ENCODE measurements around the gene KRT4. TPM values are rescaled to one million over a fixed set of nuclear protein-coding genes. Genes with fewer than 3 reads are reported as not detected.

KRT4 gene
- 2.6 to 3.6 TPM (median 3.0 TPM) in 5 replicates for total RNA-seq (2022; extraction: Qiagen RNA extraction)

DNA sequence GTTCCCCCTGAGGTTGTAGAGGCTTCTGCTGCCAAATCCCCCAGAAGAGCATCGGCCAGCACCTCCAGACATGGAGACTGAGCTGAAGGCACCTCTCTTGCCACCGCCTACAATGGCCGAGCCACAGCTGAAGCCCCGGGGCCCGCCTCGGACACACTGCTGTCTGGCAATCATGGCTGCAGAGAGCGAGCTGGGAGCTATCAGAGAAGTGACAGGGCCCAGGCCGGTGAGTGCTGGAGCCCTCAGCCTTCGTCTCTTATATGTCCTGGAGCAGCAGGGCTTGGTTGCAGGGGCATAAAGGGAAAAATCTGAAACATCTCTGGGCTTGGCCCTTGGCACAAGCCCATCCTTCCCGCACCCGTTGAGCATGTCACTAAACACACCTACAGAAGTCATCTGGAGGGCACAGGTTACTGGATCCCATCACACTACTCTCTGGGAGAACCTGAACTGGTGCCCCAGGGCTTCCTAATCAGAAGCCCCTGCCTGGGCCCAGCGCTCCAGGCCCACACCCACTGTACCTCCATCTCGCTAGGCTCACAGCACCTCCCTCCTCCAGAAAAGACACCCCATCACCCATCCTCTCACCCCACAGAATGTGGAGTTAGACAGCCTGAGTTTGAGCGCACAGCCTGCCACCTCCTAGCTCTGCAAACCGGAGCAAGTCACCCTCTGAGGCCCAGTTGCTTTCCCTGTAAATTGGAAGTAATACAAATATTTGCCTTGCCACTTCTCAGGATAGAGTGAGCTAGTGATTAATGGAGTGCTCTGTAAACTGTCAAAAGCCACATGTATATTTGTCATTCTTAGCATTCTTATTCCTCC is at the start of gene KRT4:
KRT4 (minus strand) TSS at position 232 of the 825 bp plus-strand sequence; CDS start at position 174, 58 bp downstream.

DNA sequence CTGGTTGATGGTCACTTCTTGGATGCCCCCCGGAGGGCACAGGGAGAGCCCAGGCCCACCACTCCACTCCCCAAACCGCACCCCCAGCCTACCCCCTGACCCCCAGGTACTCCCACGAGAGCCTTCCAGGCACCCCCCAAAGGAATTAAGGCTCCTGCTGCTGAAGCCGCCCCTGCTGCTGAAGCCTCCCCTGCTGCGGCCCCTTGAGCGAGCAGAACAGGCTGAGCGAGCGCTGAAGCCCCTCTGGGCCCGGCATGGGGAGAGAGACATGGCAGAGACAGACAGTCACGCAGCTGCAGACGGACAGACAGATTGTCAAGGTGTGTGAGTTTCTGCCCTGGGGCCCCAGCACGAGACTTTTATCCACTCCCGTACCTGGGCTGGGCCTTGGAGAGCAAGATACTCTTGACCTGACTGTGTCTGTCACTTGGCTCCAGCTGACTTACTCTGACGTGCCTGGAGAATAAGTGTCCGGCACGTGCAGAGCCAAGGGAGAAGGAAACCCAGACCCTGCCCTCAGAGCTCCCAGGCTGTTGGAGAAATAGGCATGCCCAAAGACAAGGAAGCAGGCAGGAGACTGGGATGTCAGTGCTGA is 34.8 kb upstream of the KRT4 start, which contains the start of gene KRT78:
KRT78 (minus strand) TSS at position 334 of the 595 bp plus-strand sequence; CDS start at position 270, 64 bp downstream.

GRCh38 chr12:52833922-52834726 is 20.2 kb upstream of the KRT4 start, which contains the start of gene KRT79:
KRT79 (minus strand) TSS chr12:52834311; CDS start chr12:52834260, 51 bp downstream.

GRCh38 chr12:52795694-52796428 is 18.1 kb downstream of the KRT4 start, which contains the start of gene KRT3:
KRT3 (minus strand) TSS chr12:52796117; CDS start chr12:52796042, 75 bp downstream.

DNA sequence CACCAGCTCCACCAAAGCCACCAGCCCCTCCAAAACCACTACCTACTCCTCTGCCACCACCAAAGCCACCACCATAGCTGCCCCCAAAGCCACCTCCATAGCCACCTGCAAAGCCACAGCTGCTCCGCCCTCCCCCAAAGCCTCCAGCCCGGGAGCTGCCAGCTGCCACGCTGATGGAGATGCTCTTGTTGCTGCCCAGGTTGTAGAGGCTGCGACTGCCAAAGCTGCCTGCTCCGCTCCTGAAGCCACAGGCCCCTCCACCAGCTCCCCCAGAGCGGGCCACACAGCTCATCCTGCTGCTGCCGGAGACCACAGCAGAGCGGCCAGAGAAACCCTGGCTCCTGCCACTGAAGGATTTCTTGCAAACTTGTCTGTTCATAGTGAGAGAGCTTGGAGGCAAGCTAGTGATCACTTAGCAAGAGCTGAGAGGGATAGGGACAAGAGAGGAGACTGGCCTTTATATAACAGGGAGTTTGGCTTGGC is 37.0 kb downstream of the KRT4 start, which contains the start of gene KRT76:
KRT76 (minus strand) TSS at position 433 of the 483 bp plus-strand sequence; CDS start at position 379, 54 bp downstream.

Other genes starting within 250 kb of the KRT4 start
- not detected in 5 replicates for gene KRT74, start 240.3 kb downstream of the KRT4 start, total RNA-seq (2022; extraction: Qiagen RNA extraction)
- gene KRT72, start 212.7 kb downstream of the KRT4 start, total RNA-seq (2022; extraction: Qiagen RNA extraction), result 0.07 TPM in 1 of 5 replicates, not detected in the others
- gene KRT73, start 195.6 kb downstream of the KRT4 start, total RNA-seq (2022; extraction: Qiagen RNA extraction), result 0.06 TPM in 1 of 5 replicates, not detected in the others
- not detected in 5 replicates for gene KRT2, start 161.9 kb downstream of the KRT4 start, total RNA-seq (2022; extraction: Qiagen RNA extraction)
- not detected in 5 replicates for gene KRT1, start 133.7 kb downstream of the KRT4 start, total RNA-seq (2022; extraction: Qiagen RNA extraction)
- gene KRT77, start 110.6 kb downstream of the KRT4 start, total RNA-seq (2022; extraction: Qiagen RNA extraction), result not detected in 5 replicates
- not detected in 5 replicates for gene KRT76, start 36.8 kb downstream of the KRT4 start, total RNA-seq (2022; extraction: Qiagen RNA extraction)
- 0.03 to 0.13 TPM in 2 of 5 replicates, not detected in the others for gene KRT3, start 18.0 kb downstream of the KRT4 start, total RNA-seq (2022; extraction: Qiagen RNA extraction)
- 0.08 TPM in 1 of 5 replicates, not detected in the others for gene KRT79, start 20.2 kb upstream of the KRT4 start, total RNA-seq (2022; extraction: Qiagen RNA extraction)
- 0.07 to 0.45 TPM (median 0.25 TPM) in 4 of 5 replicates, not detected in the other for gene KRT78, start 34.9 kb upstream of the KRT4 start, total RNA-seq (2022; extraction: Qiagen RNA extraction)
- gene KRT8, start 91.0 kb upstream of the KRT4 start, total RNA-seq (2022; extraction: Qiagen RNA extraction), result 4,606 to 5,335 TPM (median 5,083 TPM) in 5 replicates
- gene KRT18, start 135.0 kb upstream of the KRT4 start, total RNA-seq (2022; extraction: Qiagen RNA extraction), result 3,169 to 3,568 TPM (median 3,500 TPM) in 5 replicates
- gene EIF4B, start 192.3 kb upstream of the KRT4 start, total RNA-seq (2022; extraction: Qiagen RNA extraction), result 222 to 466 TPM (median 261 TPM) in 5 replicates
- 45.0 to 60.3 TPM (median 57.6 TPM) in 5 replicates for gene TNS2, start 235.9 kb upstream of the KRT4 start, total RNA-seq (2022; extraction: Qiagen RNA extraction)

All from A549 treated with Hydrocortisone at 1 μM for 4 hours (cell line).